NCI-H82 (cell line): Measurements from ENCODE around the gene RIC3.

ENCODE experiments used
- DNase-seq: peaks from one replicate; lab custom pipeline; 2025; lab: John Stamatoyannopoulos, UW

Gene RIC3

DNA sequence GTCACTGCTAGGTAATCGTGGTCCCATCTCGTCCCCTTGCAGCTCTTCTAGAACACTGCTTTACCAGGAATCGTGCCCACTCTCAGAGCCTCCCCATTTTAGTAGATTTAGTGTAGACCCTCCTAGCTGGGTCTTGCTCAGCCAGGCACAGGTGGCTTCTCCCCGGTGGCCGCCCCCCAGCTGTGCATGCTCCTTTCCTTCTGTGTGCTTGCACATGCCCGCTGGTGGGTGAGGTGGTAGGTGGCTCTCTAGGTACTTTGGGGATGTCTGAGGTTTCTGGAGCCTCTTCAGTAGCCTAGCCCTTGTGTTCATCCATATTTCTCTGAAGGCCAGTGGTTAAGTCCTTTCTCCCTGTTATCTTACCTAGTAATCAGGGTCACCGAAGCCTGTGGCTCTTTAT, 82.3 kb downstream of the RIC3 start:
- DNase-seq: no peak

DNA sequence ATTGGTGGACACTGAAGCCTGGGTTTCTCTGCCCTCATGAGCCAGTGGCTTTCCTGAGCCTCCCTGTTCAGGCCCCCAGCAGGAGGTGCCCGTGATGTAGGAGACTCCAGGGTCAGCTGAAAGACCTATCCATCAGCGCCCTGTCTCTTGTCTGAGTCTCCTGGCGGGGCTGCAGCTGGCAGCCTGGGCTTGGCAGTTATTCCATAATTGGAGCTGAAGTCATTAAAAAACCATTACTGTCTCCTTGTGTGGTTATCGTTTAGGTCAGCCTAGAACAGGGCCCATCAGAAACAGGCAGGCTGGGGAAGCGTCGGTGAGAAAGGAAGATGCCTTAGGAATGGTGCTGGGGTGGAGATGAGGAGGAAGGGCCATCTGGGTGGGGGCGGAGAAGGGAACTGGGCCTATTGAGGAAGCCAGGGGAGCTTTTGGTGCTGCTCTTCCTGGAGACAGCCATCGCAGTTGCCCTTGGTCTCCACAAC, 82.8 kb downstream of the RIC3 start:
- no peak for DNase-seq

DNA sequence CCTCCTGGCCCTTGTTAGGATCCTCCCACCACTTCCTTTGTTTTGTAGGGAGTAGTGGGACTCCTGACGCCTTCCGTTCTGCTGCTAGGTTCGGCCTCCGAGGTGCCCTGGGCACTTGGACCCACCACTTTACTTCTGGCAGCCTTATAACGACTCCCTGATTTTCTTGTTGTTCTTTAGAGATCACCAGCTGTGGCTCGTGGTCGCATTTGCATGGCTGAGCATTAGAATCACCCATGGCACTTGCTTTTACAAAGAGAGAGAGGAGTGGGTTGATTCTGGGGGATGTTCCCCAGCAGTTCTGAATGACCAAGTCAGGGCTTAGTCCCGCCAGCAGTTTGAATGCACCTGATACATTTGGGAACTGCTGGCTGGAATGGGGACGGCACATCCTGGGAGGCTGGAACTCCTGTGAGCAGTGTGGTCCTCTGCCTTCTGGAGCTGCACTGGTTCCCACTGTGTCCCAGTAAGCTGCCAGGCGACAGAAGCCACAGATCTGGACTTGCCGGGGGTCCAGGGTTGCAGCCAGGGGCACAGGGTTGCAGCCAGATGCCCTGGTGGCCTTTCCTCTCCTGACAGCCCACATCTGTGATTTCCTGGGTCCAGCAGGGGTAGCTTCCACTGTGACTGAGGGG, 83.7 kb downstream of the RIC3 start:
- no peak for DNase-seq

DNA sequence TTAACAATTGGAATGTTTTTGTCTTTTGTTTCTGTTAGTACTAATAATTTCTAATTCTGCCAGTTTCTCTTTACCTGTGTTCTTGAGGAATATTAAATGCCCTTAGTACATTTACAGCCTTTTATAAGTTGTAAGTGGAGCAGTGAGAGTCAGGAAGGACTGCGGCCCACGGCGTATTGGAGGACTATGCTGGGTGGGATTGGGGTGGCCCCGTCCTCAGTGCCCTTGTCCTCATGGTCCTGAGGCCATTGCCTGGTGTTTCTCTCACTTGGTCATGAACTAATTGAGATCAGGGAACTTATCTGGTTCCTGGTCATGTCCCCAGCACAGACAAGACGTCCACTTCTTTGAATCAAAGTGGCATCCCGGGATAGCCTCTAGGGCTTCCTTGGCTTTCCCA, 84.5 kb downstream of the RIC3 start:
- DNase-seq: no peak

DNA sequence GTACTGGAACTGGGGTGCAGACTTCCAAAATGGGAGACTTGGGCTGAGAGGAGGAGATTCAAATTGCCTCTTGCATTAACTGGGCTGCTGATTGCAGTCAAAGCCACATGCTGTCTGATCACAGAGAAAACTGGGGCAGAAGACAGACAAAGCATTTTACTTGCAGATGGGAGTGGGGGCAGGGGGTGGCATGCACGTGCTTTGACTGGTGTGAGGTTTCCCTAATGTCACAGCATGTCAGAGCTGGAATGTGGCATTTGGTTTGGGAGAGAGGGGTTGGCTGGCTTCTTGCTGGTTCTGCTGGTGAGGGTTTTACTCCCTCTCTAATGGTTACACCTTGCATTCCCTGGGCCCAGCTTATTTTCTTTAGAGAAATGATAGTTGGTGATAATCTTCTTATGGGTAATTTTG, 84.9 kb downstream of the RIC3 start:
- DNase-seq: peak; percentile 30

DNA sequence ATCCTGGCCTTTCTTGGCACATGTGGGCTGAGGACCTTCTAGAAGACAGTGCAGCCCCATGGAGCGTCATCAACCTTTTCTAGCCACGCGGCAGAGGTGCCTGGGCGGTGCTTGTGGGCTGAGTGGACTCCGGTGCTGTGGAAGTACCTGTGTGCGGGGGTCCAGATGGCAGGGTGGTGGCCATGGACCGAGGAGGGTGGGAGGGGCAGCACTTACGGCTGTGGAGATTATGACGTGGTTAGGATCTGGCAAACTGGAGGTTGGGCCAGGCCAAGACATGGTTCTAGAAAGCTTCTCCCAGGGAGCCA, 85.8 kb downstream of the RIC3 start:
- DNase-seq: peak; percentile 69

DNA sequence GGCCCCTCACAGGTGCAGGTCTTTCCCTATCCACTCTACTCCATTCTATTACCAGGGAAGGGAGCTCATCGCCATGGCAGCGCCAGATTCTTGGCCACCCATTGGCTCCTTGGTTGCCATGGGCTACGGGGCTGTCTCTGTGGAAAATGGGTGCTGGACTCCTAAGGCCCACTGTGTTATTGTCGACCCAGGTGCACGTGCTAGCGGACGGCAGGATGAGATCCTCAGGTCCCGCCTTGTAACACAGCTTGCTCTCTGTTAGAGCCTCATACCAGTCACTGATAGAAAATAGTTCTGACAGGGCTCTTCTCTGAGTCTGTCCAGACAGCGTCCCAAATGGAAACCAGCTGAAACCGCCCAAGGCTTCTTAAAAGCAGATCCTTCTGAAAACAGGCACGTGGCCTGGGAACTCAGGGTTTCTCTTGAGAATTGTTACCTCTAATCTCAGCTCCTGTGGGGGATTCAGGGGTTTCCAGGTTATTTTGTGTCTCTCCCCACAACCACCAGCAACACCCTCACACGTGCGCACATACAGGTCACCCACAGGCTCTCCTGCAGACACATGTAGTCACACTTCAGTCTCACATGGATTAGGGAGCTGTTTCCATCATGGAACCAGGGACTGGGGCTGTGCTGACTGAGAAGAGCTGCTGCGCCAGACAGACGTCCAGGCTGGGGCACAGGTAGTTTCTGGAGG, 86.3 kb downstream of the RIC3 start:
- peak; percentile 70 for DNase-seq

DNA sequence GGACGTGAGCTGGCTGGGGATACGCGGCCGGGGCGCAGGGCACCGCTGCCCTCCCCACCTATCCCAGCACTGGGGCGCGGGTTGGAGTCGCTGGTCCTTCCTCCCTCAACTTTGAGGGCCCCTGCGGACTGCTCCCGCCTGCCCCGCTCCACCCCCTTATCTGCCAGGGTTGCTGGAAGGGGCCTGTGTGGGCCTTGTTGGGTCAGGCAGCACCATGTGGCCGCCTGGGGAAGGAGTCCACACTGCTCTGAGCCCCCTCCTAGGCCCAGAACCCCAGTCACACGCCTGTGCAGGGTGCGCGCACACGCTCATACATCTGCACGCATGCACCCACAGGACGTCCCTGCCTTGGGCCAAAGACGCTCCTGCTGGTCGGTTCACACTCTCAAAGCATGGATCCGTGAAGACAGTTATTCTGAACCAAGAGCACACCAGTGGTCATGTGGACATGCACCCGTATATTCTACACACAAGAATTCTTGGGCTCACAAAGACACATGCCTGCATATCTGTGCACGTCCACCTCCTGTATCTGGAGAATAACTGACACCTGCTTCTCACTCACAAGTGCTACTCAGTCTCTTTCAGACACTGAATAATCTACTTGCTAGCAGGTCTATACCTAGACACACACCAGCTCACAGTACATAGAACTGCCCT, 87.1 kb downstream of the RIC3 start:
- DNase-seq: peak; percentile 40

DNA sequence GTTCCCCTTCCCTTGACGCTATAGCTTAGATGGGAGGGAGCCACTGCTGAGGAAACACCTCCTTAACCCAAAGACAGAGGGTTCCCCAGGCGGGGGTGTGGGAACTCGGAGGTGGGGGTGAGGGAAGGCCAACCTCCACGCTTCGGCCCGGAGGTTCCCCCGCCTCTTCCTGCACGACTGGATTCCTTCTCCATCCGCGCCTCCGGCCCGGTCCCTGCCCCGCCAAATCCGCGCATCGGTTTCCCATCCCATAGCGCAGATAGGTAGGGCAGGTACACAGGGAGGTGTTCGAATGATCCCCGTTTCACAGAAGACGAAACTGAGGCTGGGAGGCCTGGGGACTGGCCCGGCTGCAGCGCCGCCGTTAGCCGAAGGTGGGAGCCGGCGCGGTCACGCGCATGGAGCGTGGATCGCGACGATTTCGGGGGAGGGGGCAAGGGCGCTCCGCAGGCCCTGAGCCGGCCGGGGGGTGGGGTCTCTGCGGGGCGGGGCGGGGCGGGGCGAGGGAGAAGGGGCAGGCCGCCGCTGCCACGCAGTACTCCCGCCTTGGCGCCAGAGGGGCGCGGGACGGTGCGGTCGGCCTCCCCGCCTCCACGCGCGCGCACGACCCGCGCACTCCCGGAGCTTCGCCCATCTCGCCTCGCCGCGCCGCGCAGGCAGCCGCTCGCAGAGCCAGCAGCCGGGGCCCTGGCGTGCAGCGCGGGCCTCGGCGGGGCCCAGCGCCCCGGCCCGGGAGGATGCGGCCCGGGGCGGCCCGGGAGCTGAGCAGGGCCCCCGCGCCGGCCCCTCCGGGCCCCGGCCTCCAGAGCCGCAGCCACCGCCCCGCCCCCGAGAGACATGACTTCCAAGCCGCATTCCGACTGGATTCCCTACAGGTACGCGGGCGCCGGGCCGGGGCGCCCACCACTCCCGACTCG, 87.9 kb downstream of the RIC3 start, which contains the start of gene TUB:
TSS of gene TUB (plus strand) at position 538 of the 917 bp plus-strand sequence. CDS start at position 838, 300 bp downstream.
- peak; percentile 71 for DNase-seq

DNA sequence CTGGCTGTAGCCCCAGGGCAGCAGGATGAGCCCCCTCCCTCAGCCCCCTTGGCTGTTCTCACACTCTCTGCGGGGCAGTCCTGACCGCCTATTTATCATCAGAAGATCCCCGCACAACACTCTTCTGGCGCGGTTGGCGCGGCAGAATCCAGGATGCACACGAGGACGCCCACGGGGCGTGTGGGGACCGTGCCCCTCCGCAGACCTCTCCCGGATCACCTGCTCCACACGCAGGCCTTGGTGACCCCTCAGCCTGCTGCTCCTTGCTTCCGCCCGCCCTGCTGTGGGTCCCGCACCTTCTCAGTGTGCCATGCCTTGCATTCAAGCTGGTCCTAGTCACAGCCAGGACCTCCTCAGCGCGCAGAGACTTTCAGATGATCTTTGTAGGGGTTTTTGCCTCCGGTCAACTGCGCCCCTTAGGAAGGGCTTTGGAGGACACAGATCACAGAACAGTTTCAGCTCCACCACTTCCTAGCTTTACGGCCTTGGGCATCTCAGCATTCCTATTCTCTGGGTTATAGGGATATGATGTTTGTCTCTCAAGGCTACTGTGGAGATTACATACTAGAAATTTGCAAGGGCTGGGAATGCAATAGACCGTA, 88.7 kb downstream of the RIC3 start:
- no peak for DNase-seq

DNA sequence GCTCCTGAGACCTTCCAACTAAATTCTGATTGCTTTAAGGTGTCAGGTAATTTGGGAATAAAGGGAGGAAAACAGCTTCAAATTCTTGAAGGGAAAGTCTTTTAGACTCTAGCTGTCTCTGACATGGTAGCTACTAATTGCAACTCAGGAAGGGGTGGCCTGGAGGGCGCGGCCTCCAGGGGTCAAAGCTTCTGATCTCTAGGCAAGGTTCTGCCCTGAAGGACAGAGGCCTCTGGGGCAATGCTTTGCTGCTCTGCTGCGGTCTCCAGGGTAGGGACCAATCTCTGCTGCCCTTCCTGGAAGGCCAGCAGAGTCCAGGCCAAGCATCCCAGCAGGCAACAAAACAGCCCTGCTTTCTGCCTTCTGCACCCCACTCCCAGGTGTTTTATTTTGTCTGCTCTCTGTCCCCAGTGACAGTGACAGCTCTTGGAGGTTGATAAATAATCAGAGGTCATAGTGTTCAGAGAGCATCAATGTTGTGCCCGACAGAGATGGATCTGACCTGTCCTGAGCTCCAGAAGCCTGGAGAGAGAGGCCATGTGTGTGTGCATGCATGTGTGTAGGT, 89.6 kb downstream of the RIC3 start:
- no peak for DNase-seq

DNA sequence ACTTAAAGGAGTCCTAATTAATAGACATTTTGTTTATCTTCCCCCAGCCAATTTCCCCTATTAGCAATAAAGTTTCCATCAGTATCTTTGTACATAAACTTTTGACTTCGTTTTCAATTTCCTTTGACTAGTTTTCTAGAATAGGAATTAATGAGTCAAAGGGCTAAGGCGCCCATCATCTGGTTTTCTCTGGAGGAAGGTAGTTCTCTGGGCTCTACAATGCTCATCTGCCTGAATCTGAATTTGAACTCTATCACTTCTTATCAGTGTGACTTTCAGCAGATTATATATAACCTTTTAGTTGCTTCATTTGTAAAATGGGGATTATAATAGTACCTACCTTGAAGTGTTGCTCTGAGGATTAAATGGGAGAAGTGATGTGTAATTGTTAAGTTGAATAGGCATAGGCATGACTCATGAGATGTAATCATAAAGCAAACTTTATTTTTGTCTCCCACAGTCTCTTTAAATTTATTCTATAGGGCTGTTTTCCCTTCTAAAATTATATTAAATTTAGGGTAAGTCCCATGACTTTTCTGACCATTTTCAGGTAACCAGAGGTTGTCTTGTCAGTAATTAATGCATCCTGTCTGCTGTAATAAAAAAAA, 93.6 kb downstream of the RIC3 start:
- no peak for DNase-seq

DNA sequence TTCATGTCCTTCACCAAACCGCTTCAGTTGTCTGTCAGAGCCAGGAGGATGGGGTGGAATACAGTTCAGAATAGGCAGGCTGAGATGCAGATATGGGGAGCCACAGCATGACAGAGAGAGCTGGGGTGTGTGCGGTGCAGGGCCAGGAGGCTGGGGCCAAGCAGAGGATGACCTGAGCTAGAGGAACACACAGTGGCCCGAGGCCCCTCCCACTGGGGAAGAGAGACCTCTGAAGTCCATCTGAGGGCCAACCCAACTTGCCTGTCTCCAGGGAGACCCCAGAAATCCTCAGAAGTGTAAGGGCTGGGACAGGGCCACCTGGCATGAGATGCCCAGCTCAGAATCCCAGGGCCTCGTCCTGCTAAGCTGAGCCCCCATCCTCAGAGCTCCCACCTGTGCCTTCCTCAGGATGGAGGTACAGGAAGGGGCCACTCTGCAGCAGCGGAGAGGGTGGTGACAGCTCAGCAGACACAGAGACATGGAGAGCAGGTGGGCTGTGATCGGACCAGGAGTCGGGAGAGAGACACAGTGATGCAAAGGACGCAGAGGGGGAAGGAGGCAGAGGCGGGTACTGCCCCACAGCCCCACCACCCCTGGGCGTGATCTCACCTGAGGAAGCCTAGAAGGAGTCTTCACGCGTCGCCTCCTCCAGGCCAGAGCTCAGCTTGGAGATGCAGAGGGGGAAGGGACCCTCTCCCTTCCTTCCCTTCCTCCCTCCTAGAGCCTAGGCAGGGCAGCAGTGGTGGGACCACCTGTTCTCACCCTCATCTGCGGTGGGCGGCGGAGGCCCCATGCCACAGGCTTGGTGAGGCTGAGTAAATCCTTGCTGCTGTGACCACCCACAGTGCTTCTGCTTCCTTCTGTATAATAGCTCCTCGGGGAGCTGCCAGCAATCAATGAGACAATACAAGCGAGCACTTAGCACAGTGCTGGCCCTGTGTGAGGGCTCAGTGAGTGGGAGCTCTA, 96.9 kb downstream of the RIC3 start:
- no peak for DNase-seq

DNA sequence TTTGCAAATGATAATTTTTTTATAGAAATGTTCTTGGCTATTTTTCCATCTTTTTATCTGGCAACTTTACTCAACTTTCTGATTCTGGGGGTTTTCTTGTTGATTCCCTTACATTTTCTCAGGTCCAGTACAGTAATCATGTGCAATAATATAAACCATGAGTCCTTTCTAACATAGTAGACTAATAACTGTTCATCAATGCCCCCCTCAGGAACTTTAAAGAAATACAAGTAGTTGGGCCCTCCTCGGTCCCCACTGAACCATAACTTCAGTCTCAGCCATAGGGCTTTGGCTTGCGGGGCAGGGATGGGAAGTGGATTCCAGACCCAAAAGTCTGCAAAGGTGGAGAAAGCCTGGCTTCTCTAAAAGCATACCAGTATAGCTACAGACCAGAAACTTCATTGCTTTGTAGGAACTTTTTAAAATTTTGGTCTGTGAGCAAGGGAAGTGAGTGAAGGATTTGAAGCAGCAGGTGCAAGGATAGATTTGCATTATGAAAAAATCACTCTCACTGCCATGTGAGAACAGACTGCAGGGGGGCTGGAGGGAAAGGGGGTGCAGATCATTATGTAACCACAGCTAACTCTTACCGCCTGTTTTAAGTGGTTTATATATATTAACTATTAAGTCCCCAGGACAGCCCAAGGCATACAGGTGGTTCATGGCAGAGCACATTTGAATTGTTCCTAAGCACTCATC, 98.3 kb downstream of the RIC3 start:
- peak; percentile 50 for DNase-seq

DNA sequence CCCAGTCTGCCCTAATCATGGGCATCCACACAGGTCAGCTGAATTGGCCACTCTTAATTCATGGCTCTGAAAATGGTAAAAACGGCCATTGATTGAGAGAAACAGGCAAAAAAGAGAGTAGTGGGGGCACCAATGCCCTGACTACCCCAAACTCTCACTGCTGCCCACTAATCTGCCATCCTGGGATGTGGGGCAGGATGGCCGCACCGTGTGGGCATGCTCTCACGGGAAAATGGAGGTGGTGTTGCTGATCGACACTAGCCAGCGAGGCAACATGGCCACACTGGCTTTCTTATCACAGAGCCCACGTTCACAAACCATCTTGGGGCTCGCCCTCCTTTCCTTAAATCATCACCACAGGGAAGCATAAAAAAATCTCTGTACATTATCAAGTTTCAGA, 99.1 kb downstream of the RIC3 start:
- DNase-seq: no peak

DNA sequence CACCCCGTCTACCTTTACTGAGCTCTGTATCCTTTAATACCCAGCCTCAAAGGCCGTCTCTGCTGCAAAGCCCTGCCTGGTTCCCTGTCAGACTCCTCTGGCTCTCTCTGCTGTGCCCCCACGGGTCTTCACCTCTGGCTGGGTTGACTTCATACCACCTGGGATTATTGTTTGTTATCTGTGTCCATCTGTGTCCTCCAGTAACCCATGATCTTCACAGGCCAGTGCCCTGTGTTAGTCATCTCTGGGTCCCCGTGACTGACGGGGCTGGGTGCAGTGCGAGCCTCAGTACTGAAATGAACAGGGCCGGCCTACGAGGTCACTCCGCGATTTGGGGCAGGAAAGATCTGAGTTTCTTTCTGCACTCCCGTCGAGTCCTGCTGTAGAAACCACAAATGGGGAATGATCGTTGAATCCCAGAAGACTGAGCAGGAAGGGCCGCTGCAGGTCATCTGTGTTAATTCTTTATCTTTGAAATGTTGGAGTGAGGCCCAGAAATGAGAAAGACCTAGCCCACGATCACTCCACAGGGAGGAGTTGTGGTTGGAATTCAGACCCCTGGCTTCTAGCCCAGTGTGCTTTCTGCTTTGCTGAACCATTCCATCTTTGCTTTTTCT, 100.1 kb downstream of the RIC3 start:
- DNase-seq: no peak

DNA sequence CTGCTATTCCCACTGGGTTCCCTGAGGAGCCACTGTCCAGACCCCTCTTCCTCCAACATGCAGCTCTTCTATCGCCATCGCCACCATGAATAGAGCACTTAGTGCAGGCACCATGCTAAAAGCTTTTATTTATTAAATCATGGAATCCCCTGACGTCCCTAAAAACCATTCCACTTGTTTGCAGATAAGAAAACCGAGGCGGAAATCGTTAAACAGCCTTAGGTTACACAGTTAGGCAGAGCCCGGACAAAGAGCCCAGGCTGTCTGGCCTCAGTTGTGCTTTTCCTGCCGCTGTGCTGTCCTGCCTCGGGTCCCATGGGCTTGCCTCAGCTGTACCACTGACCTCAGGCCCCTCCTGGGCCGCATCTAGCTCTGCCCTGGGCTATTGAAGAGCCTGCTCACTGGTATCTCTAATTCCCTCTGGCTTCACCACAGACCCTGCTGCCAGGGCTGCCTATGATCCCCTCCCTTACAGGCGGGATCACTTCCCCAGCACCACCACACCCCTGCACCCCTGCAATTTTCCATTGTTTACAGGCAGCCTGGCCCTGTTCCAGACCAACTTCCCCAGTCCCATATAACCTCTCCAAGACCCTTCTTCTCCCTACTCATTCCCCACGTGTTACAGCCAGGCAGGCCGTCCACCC, 100.8 kb downstream of the RIC3 start:
- DNase-seq: no peak

DNA sequence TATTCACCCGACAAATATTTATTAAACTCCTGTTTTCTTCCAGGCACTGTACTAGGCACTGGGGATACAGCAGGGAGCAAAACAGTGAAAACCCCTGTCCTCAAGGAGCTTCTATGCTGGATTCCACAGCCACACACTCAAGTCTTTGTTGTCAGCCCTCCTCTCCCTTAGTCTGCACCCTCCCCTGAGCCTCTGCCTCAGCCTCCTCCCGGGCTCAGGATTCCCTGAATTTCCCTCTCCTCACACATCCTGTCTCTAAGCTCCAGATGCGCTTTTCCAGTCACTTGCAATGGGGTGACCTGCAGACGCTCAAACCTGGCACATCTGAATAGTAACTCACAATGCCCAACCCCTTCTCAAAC, 101.3 kb downstream of the RIC3 start:
- no peak for DNase-seq
